PC-3 (cell line): ENCODE data around the gene ZCCHC24. TPM values are rescaled to one million over a fixed set of nuclear protein-coding genes. Genes with fewer than 3 reads are reported as not detected.

Experiments used
- ATAC-seq: fragments of 200-7000 bp; cut with Tn5 transposase; 2 replicates; pipeline ENCODE4 v1.9.1; 2020; ENCODE audit warnings: mild to moderate bottlenecking, moderate library complexity
- BruUV-seq: library from RNA; stranded (reverse); fragments of 400-500 nt; replicated peaks from 2 replicates; lab custom pipeline; 2021; lab: Mats Ljungman, UMichigan
- CTCF ChIA-PET: fragments of 300-600 bp; sonication (Branson Sonifier 250); formaldehyde crosslinking; loops from one replicate; lab custom pipeline; 2022; ENCODE audit warnings: antibody characterized with exemption; lab: Charles Lee
- POLR2A ChIA-PET: fragments of 300-600 bp; sonication (Branson Sonifier 250); formaldehyde crosslinking; loops from one replicate; lab custom pipeline; 2022; ENCODE audit warnings: antibody characterized with exemption; ENCODE audit not compliant: unreplicated experiment; lab: Charles Lee
- DNase-seq: peaks from one replicate; pipeline ENCODE4 v3.0.0-alpha.2; 2015
- H2AFZ ChIP-seq: fragments of 300-600 bp; sonication (generic); 2 replicates; pipeline ENCODE4 v1.6.0; 2016; ENCODE audit warnings: antibody characterized with exemption, low read length
- H3F3A ChIP-seq: fragments of 300-600 bp; sonication (generic); one replicate; pipeline ENCODE4 v1.6.0; 2017; ENCODE audit warnings: antibody characterized with exemption, low read length, control low read depth, mild to moderate bottlenecking; ENCODE audit not compliant: unreplicated experiment
- H3K27ac ChIP-seq: fragments of 300-600 bp; sonication (generic); 2 replicates; pipeline ENCODE4 v1.5.1; 2016; ENCODE audit warnings: mild to moderate bottlenecking, low read length
- H3K27me3 ChIP-seq: fragments of 300-600 bp; sonication (generic); 2 replicates; pipeline ENCODE4 v1.6.1; 2016; ENCODE audit warnings: low read length, mixed read lengths
- H3K36me3 ChIP-seq: fragments of 300-600 bp; sonication (generic); 2 replicates; pipeline ENCODE4 v1.6.1; 2016; ENCODE audit warnings: low read depth, mixed run types, low read length, mixed read lengths
- H3K4me1 ChIP-seq: fragments of 300-600 bp; sonication (generic); 2 replicates; pipeline ENCODE4 v1.5.1; 2016; ENCODE audit warnings: low read length; ENCODE audit not compliant: insufficient read depth
- H3K4me2 ChIP-seq: fragments of 300-600 bp; sonication (generic); 2 replicates; pipeline ENCODE4 v1.6.0; 2016; ENCODE audit warnings: low read length
- H3K4me3 ChIP-seq: fragments of 300-600 bp; sonication (generic); 2 replicates; pipeline ENCODE4 v1.5.1; 2016; ENCODE audit warnings: mild to moderate bottlenecking, low read length, mixed read lengths
- H3K79me2 ChIP-seq: fragments of 300-600 bp; sonication (generic); 2 replicates; pipeline ENCODE4 v1.6.1; 2017; ENCODE audit warnings: low read length, mixed read lengths
- H3K9ac ChIP-seq: fragments of 300-600 bp; sonication (generic); 2 replicates; pipeline ENCODE4 v1.6.0; 2016; ENCODE audit warnings: mild to moderate bottlenecking, low read length
- H3K9me2 ChIP-seq: fragments of 300-600 bp; sonication (generic); replicated peaks from 2 replicates; pipeline ENCODE4 v1.6.1; 2016; ENCODE audit warnings: mixed run types, low read length, mixed read lengths
- H3K9me3 ChIP-seq: fragments of 300-600 bp; sonication (generic); 2 replicates; pipeline ENCODE4 v1.6.1; 2016; ENCODE audit warnings: low read length, mixed read lengths
- H4K20me1 ChIP-seq: fragments of 300-600 bp; sonication (generic); 2 replicates; pipeline ENCODE4 v1.6.1; 2016; ENCODE audit warnings: low read length, mixed read lengths
- EZH2 ChIP-seq: fragments of 300-600 bp; sonication (generic); IDR thresholded peaks from one replicate; pipeline ENCODE4 v1.6.1; 2017; ENCODE audit warnings: antibody characterized with exemption, mild to moderate bottlenecking, low read length; ENCODE audit not compliant: unreplicated experiment
- EZH2phosphoT487 ChIP-seq: fragments of 300-600 bp; sonication (generic); IDR thresholded peaks from 2 replicates; pipeline ENCODE4 v1.6.1; 2018; ENCODE audit warnings: mild to moderate bottlenecking, antibody characterized with exemption, low read length, borderline replicate concordance
- intact Hi-C: fragments of 100-400 bp; cut with micrococcal nuclease; formaldehyde crosslinking; loops from 2 replicates; pipeline ENCODE4 v1.9.0; 2023
- total RNA-seq: library from RNA; depleted of rRNA; stranded (reverse); fragments of >200 nt; gene quantifications from 2 replicates; pipeline ENCODE4 v1.2.3, GENCODE V29; 2014
- TF ChIP-seq, protein P1 (sequence below): fragments of 300-600 bp; sonication (generic); conservative IDR thresholded peaks from 2 replicates; pipeline ENCODE4 v1.5.1; 2017; ENCODE audit warnings: antibody characterized with exemption, low read depth, mild to moderate bottlenecking, low read length

The ZCCHC24 gene
- total RNA-seq, 1 experiment from 2014 or later, result 32.9 TPM

DNA sequence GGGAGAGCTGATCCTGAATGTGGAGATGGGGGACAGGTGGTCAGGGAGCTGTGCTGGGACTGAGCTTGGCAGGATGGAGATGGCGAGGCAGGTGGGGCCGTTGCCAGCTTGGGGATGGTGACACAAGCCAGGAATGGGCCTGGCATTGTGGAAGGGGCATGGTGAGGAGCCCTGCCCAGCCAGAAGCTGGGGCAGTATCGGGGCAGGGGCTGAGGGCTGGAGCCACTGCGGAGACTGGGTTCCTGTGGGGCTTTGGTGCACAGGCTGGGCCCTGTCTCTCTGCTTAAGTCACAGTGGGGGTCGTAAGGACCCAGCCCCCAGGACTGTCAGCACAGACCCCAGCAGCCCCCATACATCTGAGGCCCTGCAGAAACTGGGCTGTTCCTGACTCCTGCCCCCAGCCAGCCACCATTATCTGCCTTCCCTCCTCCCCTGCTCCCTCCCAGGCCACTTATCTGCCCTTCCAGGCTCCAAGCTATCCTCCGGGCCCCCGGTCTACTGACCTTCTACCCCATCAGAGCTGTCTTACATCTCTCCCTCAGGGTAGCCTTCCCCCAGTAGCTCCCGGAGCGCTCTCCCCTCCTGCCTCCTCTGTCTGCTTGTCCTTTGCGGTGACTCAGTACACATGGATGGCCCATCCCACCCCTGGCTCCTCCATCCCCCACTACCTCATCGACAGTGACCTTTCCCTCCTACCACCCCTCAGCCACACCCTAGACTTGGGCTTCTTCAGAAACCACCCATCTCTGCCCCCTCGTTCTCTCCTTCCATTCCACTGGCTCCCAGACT is 54.0 kb downstream of the ZCCHC24 start:
- ChIA-PET CTCF (interaction anchor here (0.5 to 0.6 kb wide), 2 partner anchors 110 to 773 kb away, joined by 3 to 4 read pairs; no protein-coding TSS in a partner anchor), POLR2A (interaction anchor here (0.6 kb wide), 1 partner anchor 76 kb away, joined by 3 read pairs; no protein-coding TSS in a partner anchor)
- DNase-seq, result no peak
- TF ChIP-seq EZH2phosphoT487, result no peak
- TF ChIP-seq, protein P1, sequence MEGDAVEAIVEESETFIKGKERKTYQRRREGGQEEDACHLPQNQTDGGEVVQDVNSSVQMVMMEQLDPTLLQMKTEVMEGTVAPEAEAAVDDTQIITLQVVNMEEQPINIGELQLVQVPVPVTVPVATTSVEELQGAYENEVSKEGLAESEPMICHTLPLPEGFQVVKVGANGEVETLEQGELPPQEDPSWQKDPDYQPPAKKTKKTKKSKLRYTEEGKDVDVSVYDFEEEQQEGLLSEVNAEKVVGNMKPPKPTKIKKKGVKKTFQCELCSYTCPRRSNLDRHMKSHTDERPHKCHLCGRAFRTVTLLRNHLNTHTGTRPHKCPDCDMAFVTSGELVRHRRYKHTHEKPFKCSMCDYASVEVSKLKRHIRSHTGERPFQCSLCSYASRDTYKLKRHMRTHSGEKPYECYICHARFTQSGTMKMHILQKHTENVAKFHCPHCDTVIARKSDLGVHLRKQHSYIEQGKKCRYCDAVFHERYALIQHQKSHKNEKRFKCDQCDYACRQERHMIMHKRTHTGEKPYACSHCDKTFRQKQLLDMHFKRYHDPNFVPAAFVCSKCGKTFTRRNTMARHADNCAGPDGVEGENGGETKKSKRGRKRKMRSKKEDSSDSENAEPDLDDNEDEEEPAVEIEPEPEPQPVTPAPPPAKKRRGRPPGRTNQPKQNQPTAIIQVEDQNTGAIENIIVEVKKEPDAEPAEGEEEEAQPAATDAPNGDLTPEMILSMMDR, result no peak
- TF ChIP-seq EZH2, result no peak
- ATAC-seq, result no peak
- H3K27me3 ChIP-seq, result no peaks in the 10 kb centered on the region
- no peaks in the 10 kb centered on the region for H3K79me2 ChIP-seq
- BruUV-seq, result no TSS peak
- H3K9me2 ChIP-seq, result no peaks in the 10 kb centered on the region
- H3F3A ChIP-seq, result no peaks in the 10 kb centered on the region
- H3K36me3 ChIP-seq, result no peaks in the 10 kb centered on the region; the same call in 1 of the 2 replicates
- H3K27ac ChIP-seq, result no peak overlapping the region
- no peaks in the 10 kb centered on the region for H4K20me1 ChIP-seq
- H3K4me1 ChIP-seq, result no peaks in the 10 kb centered on the region
- no peak overlapping the region for H2AFZ ChIP-seq
- no peak overlapping the region for H3K4me2 ChIP-seq
- H3K9me3 ChIP-seq, result no peaks in the 10 kb centered on the region
- H3K9ac ChIP-seq, result no peak overlapping the region
- intact Hi-C loops, result no loop called here
- H3K4me3 ChIP-seq, result no peak overlapping the region

DNA sequence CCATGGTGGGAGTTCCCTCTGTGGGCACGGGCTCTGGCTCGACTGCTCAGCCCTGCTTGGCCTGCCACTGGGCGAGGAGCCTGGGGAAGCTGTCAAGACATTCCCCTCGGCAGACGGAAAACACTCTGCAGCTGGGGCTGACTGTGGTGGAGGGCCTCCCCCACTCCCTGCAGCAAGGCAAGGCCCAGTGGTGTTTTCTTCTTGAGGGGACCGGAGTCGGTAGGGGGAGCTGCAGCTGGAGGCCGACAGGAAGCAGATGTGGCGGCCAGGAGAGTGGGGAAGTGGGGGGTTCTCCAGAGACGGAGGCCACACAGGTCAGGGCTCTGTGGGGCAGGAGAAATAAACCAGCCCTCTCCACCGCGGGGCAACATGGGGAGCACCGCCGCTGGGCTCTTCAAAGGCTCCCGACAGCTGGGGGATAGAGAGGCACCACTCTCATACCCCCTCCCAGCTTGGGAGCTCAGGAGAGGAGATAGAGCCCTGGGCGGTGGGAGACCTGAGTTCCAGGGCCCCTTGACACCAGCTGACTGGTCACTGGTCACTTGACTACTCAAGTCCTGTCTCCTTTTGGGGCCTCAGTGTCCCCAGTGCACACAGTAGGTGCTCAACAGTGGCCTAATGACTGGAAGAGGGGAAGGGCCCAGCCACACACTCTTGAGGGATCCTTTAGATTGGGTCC is 54.7 kb downstream of the ZCCHC24 start:
- POLR2A ChIA-PET, result no interaction called here
- Histone ChIP-seq H3K4me1 (no peaks in the 10 kb centered on the region), H3K4me2 (no peak overlapping the region), H3K79me2 (no peaks in the 10 kb centered on the region), H3K27me3 (no peaks in the 10 kb centered on the region), H3F3A (no peaks in the 10 kb centered on the region), H3K4me3 (no peak overlapping the region), H3K36me3 (no peaks in the 10 kb centered on the region; the same call in 1 of the 2 replicates), H3K9me2 (no peaks in the 10 kb centered on the region), H3K27ac (no peak overlapping the region), H3K9me3 (no peaks in the 10 kb centered on the region), H3K9ac (no peak overlapping the region), H4K20me1 (no peaks in the 10 kb centered on the region), H2AFZ (no peak overlapping the region)
- ATAC-seq, result no peak
- TF ChIP-seq, protein P1, result no peak
- no peak for TF ChIP-seq EZH2
- no peak for TF ChIP-seq EZH2phosphoT487
- CTCF ChIA-PET, result interaction anchor here (0.6 kb wide), 1 partner anchor 110 kb away, joined by 3 read pairs; no protein-coding TSS in a partner anchor
- no peak for DNase-seq
- no TSS peak for BruUV-seq
- intact Hi-C loops, result no loop called here
